HEK293T (cell line): Measurements from ENCODE around the gene MUC4.

Experiments
- CTCF ChIA-PET: fragments of 350-600 bp; formaldehyde crosslinking; extraction: SDS; loops from one replicate; lab custom pipeline; 2021; ENCODE audit warnings: antibody characterized with exemption, inconsistent platforms; lab: Yijun Ruan, JAX
- POLR2A ChIA-PET: fragments of 350-600 bp; formaldehyde crosslinking; extraction: SDS; loops from one replicate; lab custom pipeline; 2020; ENCODE audit warnings: antibody characterized with exemption, inconsistent platforms; lab: Yijun Ruan, JAX
- DNase-seq: peaks from one replicate; pipeline ENCODE4 v3.0.0; 2012; ENCODE audit warnings: mixed read lengths; ENCODE audit errors: extremely low spot score
- ARNT ChIP-seq: fragments of 450-650 bp; IDR thresholded peaks from 2 replicates; pipeline ENCODE4 v1.6.1; 2017; ENCODE audit warnings: mild to moderate bottlenecking
- BHLHE40 ChIP-seq: fragments of 450-650 bp; IDR thresholded peaks from 2 replicates; pipeline ENCODE4 v1.6.1; 2016; ENCODE audit warnings: mild to moderate bottlenecking, moderate library complexity, borderline replicate concordance
- CTBP1 ChIP-seq: fragments of 450-650 bp; IDR thresholded peaks from 2 replicates; pipeline ENCODE4 v1.6.1; 2016; ENCODE audit warnings: borderline replicate concordance
- ELF4 ChIP-seq: fragments of 450-650 bp; IDR thresholded peaks from 2 replicates; pipeline ENCODE4 v1.6.1; 2017; ENCODE audit warnings: antibody characterized with exemption
- FOXA1 ChIP-seq: fragments of 450-650 bp; IDR thresholded peaks from 2 replicates; pipeline ENCODE4 v1.6.1; 2016; ENCODE audit warnings: mild to moderate bottlenecking
- FOXK2 ChIP-seq: fragments of 450-650 bp; IDR thresholded peaks from 2 replicates; pipeline ENCODE4 v1.6.1; 2016; ENCODE audit warnings: mild to moderate bottlenecking
- FOXM1 ChIP-seq: fragments of 450-650 bp; IDR thresholded peaks from 2 replicates; pipeline ENCODE4 v1.6.1; 2017; ENCODE audit warnings: mild to moderate bottlenecking, borderline replicate concordance
- HDGF ChIP-seq: fragments of 450-650 bp; IDR thresholded peaks from 2 replicates; pipeline ENCODE4 v1.6.1; 2017; ENCODE audit warnings: antibody characterized with exemption, borderline replicate concordance
- L3MBTL2 ChIP-seq: fragments of 450-650 bp; conservative IDR thresholded peaks from 2 replicates; pipeline ENCODE4 v1.6.1; 2016; ENCODE audit warnings: mild to moderate bottlenecking
- LEF1 ChIP-seq: fragments of 450-650 bp; IDR thresholded peaks from 2 replicates; pipeline ENCODE4 v1.6.1; 2017; ENCODE audit warnings: mild to moderate bottlenecking, borderline replicate concordance
- NFRKB ChIP-seq: fragments of 450-650 bp; IDR thresholded peaks from 2 replicates; pipeline ENCODE4 v1.6.1; 2016; ENCODE audit warnings: mild to moderate bottlenecking, moderate library complexity
- PKNOX1 ChIP-seq: fragments of 450-650 bp; IDR thresholded peaks from 2 replicates; pipeline ENCODE4 v1.6.1; 2016
- SP1 ChIP-seq: fragments of 450-650 bp; IDR thresholded peaks from 2 replicates; pipeline ENCODE4 v1.6.1; 2017
- SUZ12 ChIP-seq: fragments of 450-650 bp; IDR thresholded peaks from 2 replicates; pipeline ENCODE4 v1.6.1; 2016; ENCODE audit warnings: mild to moderate bottlenecking
- TARDBP ChIP-seq: fragments of 450-650 bp; IDR thresholded peaks from 2 replicates; pipeline ENCODE4 v1.6.1; 2016
- ZNF384 ChIP-seq: fragments of 450-650 bp; IDR thresholded peaks from 2 replicates; pipeline ENCODE4 v1.6.1; 2016

MUC4 gene

GRCh38 chr3:195813916-195814640, 2.3 kb upstream of the MUC4 start:
- DNase-seq = no peak
- TF ChIP-seq FOXA1 (no peak), FOXK2 (no peak), CTBP1 (no peak)
- POLR2A ChIA-PET = no interaction called here
- CTCF ChIA-PET = no interaction called here

GRCh38 chr3:195812366-195812765, 637 bp upstream of the MUC4 start:
- ChIA-PET CTCF (no interaction called here), POLR2A (no interaction called here)
- no peak for DNase-seq

GRCh38 chr3:195810455-195810845, 1.3 kb downstream of the MUC4 start:
- POLR2A ChIA-PET = no interaction called here
- DNase-seq = no peak
- TF ChIP-seq L3MBTL2 = no peak
- TF ChIP-seq LEF1 = no peak
- TF ChIP-seq PKNOX1 = no peak
- TF ChIP-seq SUZ12 = no peak
- CTCF ChIA-PET = interaction anchor here (0.9 kb wide), 1 partner anchor 53 kb away, joined by 3 read pairs; no protein-coding TSS in a partner anchor

More at GRCh38 chr3:195812366-195812765, 637 bp upstream of the MUC4 start:
- no peak for TF ChIP-seq L3MBTL2
- TF ChIP-seq PKNOX1 = no peak
- TF ChIP-seq CTBP1 = no peak
- no peak for TF ChIP-seq SP1
- no peak for TF ChIP-seq BHLHE40
- no peak for TF ChIP-seq FOXK2
- TF ChIP-seq HDGF = no peak
- no peak for TF ChIP-seq FOXA1
- no peak for TF ChIP-seq SUZ12
- TF ChIP-seq ELF4 = no peak
- TF ChIP-seq FOXM1 = no peak
- no peak for TF ChIP-seq NFRKB
- TF ChIP-seq TARDBP = no peak
- TF ChIP-seq ARNT = no peak
- TF ChIP-seq ZNF384 = no peak
- TF ChIP-seq LEF1 = no peak

- TF ChIP-seq TARDBP (no peak), PKNOX1 (no peak), FOXA1 (no peak), BHLHE40 (no peak), CTBP1 (no peak), ZNF384 (no peak), L3MBTL2 (no peak), FOXK2 (no peak), ARNT (no peak), NFRKB (no peak), HDGF (no peak), SUZ12 (no peak), ELF4 (no peak), FOXM1 (no peak), LEF1 (no peak), SP1 (no peak)
- POLR2A ChIA-PET = no interaction called here
- no peak for DNase-seq
- CTCF ChIA-PET = interaction anchor here (0.9 kb wide), 1 partner anchor 53 kb away, joined by 3 read pairs; no protein-coding TSS in a partner anchor
These were observed 1.8 kb downstream of the MUC4 start for GRCh38 chr3:195809796-195810454.

- CTCF ChIA-PET = no interaction called here
- DNase-seq = no peak
- POLR2A ChIA-PET = no interaction called here
- TF ChIP-seq FOXA1 = no peak
These were observed 2.4 kb downstream of the MUC4 start for GRCh38 chr3:195809291-195809785.

GRCh38 chr3:195808741-195809290, 2.9 kb downstream of the MUC4 start:
- no peak for TF ChIP-seq TARDBP
- TF ChIP-seq FOXA1 = no peak
- TF ChIP-seq FOXK2 = no peak
- no peak for TF ChIP-seq ARNT
- no peak for TF ChIP-seq SUZ12
- TF ChIP-seq BHLHE40 = no peak
- TF ChIP-seq HDGF = no peak
- TF ChIP-seq FOXM1 = no peak
- no peak for TF ChIP-seq ELF4
- no peak for TF ChIP-seq NFRKB
- no peak for TF ChIP-seq SP1
- TF ChIP-seq CTBP1 = no peak
- TF ChIP-seq PKNOX1 = no peak
- no peak for TF ChIP-seq ZNF384
- no peak for TF ChIP-seq L3MBTL2
- DNase-seq = no peak
- ChIA-PET CTCF (no interaction called here), POLR2A (no interaction called here)
